BJ (cell line): Measurements from ENCODE around the gene DRAXIN. TPM values are rescaled to one million over a fixed set of nuclear protein-coding genes. Genes with fewer than 3 reads are reported as not detected.

Experiments used
- CTCF ChIA-PET: fragments of 350-600 bp; formaldehyde crosslinking; extraction: SDS; loops from one replicate; lab custom pipeline; 2021; ENCODE audit warnings: antibody characterized with exemption, inconsistent platforms; lab: Yijun Ruan, JAX
- POLR2A ChIA-PET: fragments of 300-600 bp; sonication (Branson Sonifier 250); formaldehyde crosslinking; extraction: SDS; loops from one replicate; lab custom pipeline; 2021; ENCODE audit warnings: antibody characterized with exemption; lab: Charles Lee
- DNase-seq: peaks from one replicate; pipeline ENCODE4 v3.0.0-alpha.2; 2011; ENCODE audit warnings: low read depth
- H3K27me3 ChIP-seq: 2 replicates; pipeline ENCODE4 v1.6.0; 2011; ENCODE audit warnings: low read length; ENCODE audit not compliant: control insufficient read depth, insufficient read depth
- H3K36me3 ChIP-seq: 2 replicates; pipeline ENCODE4 v1.5.1; 2011; ENCODE audit warnings: low read length; ENCODE audit not compliant: control insufficient read depth, insufficient read depth
- H3K4me3 ChIP-seq: 2 replicates; pipeline ENCODE4 v1.5.1; 2011; ENCODE audit warnings: low read depth, mild to moderate bottlenecking, control low read depth, low read length
- CTCF ChIP-seq: IDR thresholded peaks from 2 replicates; pipeline ENCODE4 v1.5.1; 2011; ENCODE audit warnings: low read depth, mild to moderate bottlenecking, control low read depth, inconsistent platforms, low read length, moderate library complexity; ENCODE audit not compliant: insufficient read depth
- polyA plus RNA-seq: library from polyadenylated mRNA; depleted of rRNA; stranded (reverse); fragments of >200 nt; gene quantifications from 2 replicates; pipeline ENCODE4 v1.2.3, GENCODE V29; 2011

DRAXIN gene
- polyA plus RNA-seq, 1 experiment, result 0.01 TPM

- no peak for TF ChIP-seq CTCF
- CTCF ChIA-PET, result interaction anchor here (1.2 to 1.8 kb wide), 3 partner anchors 11 to 52 kb away, joined by 3 to 7 read pairs (median 3); no protein-coding TSS in a partner anchor
- Histone ChIP-seq H3K4me3 (no peak overlapping the region), H3K27me3 (peaks cover 23% of the 10 kb centered on the region), H3K36me3 (no peaks in the 10 kb centered on the region)
- POLR2A ChIA-PET, result no interaction called here
- no peak for DNase-seq
Measured at GRCh38 chr1:11704691-11705475, 13.4 kb downstream of the DRAXIN start.

DNA sequence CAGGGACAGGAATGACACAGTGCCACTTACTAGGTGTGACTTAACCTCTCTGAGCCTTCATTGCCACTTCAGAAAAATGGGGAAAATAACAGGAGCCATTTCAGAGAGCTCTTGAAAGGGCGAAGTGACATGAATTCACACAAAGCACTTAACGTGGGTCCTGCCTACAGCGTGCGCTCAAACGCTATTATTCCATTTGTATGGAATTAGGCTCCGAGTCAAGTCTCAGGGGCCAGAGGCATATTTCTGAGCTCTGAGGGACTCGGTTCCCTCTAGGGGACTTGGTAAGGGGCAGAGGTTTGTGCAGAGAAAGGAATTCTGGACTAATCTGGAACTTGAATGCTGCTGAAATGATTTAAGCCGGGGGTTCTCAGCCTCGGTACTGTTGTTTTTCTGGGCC lies 14.1 kb downstream of the DRAXIN start:
- ChIA-PET POLR2A (no interaction called here), CTCF (interaction anchor here (1.2 to 1.8 kb wide), 3 partner anchors 10 to 52 kb away, joined by 3 to 7 read pairs (median 3); no protein-coding TSS in a partner anchor)
- Histone ChIP-seq H3K36me3 (no peaks in the 10 kb centered on the region), H3K4me3 (no peak overlapping the region), H3K27me3 (peaks cover 23% of the 10 kb centered on the region)
- no peak for DNase-seq
- no peak for TF ChIP-seq CTCF

- POLR2A ChIA-PET, result no interaction called here
- no peaks in the 10 kb centered on the region for H3K36me3 ChIP-seq
- CTCF ChIA-PET, result interaction anchor here (1.2 kb wide), 1 partner anchor 9 kb away, joined by 3 read pairs; no protein-coding TSS in a partner anchor
- no peak for TF ChIP-seq CTCF
- peaks cover 17% of the 10 kb centered on the region for H3K27me3 ChIP-seq
- no peak overlapping the region for H3K4me3 ChIP-seq
- no peak for DNase-seq
Measured at GRCh38 chr1:11706292-11706691, 14.8 kb downstream of the DRAXIN start.

- no peak overlapping the region for H3K4me3 ChIP-seq
- DNase-seq, result no peak
- ChIA-PET CTCF (interaction anchor here (1.0 to 4.7 kb wide), 4 partner anchors 10 to 670 kb away, joined by 4 to 37 read pairs (median 18); partner anchors contain the start of gene FBXO6), POLR2A (no interaction called here)
- no peak for TF ChIP-seq CTCF
- H3K27me3 ChIP-seq, result peaks cover 14% of the 10 kb centered on the region
- H3K36me3 ChIP-seq, result no peaks in the 10 kb centered on the region
Measured at GRCh38 chr1:11707621-11708276, 16.2 kb downstream of the DRAXIN start.
